ENCODE measurements around the gene STC2.

STC2 gene

GRCh38 chr5:173324115-173325001 lies 3.9 kb downstream of the STC2 start:
- DNase-seq (ENCODE audit: extremely low spot score), result no peak
- POLR2A ChIA-PET, result no interaction called here
- TF ChIP-seq CTCF (IDR thresholded peaks at IDR 0.05; ENCODE audit: control extremely low read depth, extremely low read depth, low read depth, missing control alignments), result no peak
- CTCF ChIA-PET, result interaction anchor here (0.9 to 2.4 kb wide), 2 partner anchors 30 to 59 kb away, joined by 3 to 11 read pairs; no protein-coding TSS in a partner anchor

DNA sequence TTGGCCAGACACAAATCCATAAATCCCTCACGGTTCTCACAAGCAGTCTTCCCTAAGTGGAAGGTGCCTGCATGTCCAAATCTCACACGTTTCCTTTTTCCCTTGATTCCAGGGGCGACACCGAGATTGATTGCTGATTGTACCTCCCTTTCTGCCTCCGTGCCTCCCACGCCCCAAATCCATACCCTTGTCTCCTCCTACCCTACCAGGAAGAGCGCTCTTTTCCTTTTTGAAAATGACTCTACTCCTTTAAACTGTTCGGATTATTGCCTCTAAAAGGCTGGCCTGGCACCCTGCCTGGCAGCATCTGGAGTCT lies 4.5 kb downstream of the STC2 start:
- ChIA-PET CTCF (interaction anchor here (0.9 to 2.4 kb wide), 2 partner anchors 29 to 58 kb away, joined by 3 to 11 read pairs; no protein-coding TSS in a partner anchor), POLR2A (no interaction called here)
- no peak for TF ChIP-seq CTCF (IDR thresholded peaks at IDR 0.05; ENCODE audit: control extremely low read depth, extremely low read depth, low read depth, missing control alignments)
- no peak for DNase-seq (ENCODE audit: extremely low spot score)

DNA sequence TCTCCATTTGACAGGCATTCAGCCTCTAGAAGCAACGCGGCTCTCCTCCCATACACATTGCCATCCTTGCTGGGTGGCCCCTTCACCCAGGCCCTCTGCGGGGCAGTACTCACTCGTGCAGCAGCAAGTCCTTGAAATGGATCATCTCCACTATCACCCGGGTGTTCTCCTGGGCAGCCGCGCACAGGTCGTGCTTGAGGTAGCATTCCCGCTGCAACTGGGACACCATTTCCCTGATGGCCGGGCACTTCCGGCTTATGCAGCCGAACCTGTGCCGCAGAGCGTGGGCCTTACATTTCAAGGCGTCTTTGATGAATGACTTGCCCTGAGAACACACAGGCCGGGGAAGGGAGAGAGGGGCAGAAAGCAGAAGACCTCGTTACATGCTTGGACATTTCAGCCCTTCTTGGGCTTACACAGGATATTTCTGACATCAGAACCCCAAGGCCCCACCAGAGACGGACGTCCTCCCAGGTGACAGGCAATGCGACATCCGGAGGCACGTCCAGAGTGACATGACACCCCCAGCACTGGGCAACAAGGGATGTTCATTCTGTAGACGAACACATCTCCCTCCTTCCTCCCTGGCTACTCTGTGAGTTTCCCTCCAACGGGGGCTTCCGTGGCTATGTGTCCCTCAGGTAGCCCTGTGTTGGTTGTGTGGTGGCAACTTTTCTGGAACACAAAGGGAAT lies 5.0 kb downstream of the STC2 start:
- ChIA-PET CTCF (interaction anchor here (2.4 to 9.2 kb wide), 3 partner anchors 8 to 29 kb away, joined by 11 to 80 read pairs (median 52); partner anchors contain the start of gene STC2), POLR2A (no interaction called here)
- TF ChIP-seq CTCF (IDR thresholded peaks at IDR 0.05; ENCODE audit: control extremely low read depth, extremely low read depth, low read depth, missing control alignments), result no peak
- DNase-seq (ENCODE audit: extremely low spot score), result no peak

DNA sequence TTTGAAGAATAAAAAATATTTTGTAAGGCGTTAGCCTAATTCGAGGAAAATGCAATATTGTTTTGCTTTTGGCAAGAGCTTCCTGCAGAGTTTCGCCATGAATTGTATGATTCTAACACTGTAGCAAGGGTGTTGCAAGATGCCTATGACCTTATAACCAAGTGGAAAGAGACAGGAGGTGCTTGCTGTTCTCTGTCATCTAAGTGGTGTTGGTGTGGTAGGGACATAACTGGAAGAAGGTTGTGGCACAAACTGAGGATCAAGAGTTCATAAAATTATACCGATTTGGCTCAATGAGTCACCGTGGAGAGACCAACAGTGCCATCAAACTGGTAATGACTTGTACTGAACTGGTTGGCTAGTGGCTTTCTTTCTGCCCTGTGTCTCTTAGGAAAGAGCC lies 6.3 kb downstream of the STC2 start:
- no peak for DNase-seq (ENCODE audit: extremely low spot score)
- CTCF ChIA-PET, result interaction anchor here (1.0 to 9.2 kb wide), 5 partner anchors 9 to 343 kb away, joined by 3 to 80 read pairs (median 6); partner anchors contain the start of gene STC2
- no peak for TF ChIP-seq CTCF (IDR thresholded peaks at IDR 0.05; ENCODE audit: control extremely low read depth, extremely low read depth, low read depth, missing control alignments)
- POLR2A ChIA-PET, result no interaction called here

- no peak for TF ChIP-seq CTCF (IDR thresholded peaks at IDR 0.05; ENCODE audit: control extremely low read depth, extremely low read depth, low read depth, missing control alignments)
- DNase-seq (ENCODE audit: extremely low spot score), result no peak
- ChIA-PET POLR2A (interaction anchor here (1.0 kb wide), 1 partner anchor 8 kb away, joined by 3 read pairs; the partner anchor contains the start of gene STC2), CTCF (interaction anchor here (1.0 to 9.2 kb wide), 5 partner anchors 8 to 31 kb away, joined by 3 to 80 read pairs (median 6); partner anchors contain the start of gene STC2)
Observed at GRCh38 chr5:173320259-173320658, 8.0 kb downstream of the STC2 start.

- CTCF ChIA-PET, result interaction anchor here (1.0 to 9.2 kb wide), 4 partner anchors 11 to 31 kb away, joined by 3 to 80 read pairs (median 28); partner anchors contain the start of gene STC2
- POLR2A ChIA-PET, result interaction anchor here (1.0 kb wide), 2 partner anchors 8 to 9 kb away, joined by 3 read pairs; partner anchors contain the start of gene STC2
- TF ChIP-seq CTCF (IDR thresholded peaks at IDR 0.05; ENCODE audit: control extremely low read depth, extremely low read depth, low read depth, missing control alignments), result no peak
- DNase-seq (ENCODE audit: extremely low spot score), result no peak
Observed at GRCh38 chr5:173319646-173320045, 8.6 kb downstream of the STC2 start.

All from GM10248 (cell line).